Kasumi-1 (cell line): Measurements from ENCODE around the gene TRDMT1.

Experiments used
- DNase-seq, 2 experiments: peaks; one replicate each; lab custom pipeline; 2025; lab: John Stamatoyannopoulos, UW

Gene TRDMT1

GRCh38 chr10:17210361-17210760 is 8.9 kb upstream of the TRDMT1 start:
- DNase-seq: no peak

DNA sequence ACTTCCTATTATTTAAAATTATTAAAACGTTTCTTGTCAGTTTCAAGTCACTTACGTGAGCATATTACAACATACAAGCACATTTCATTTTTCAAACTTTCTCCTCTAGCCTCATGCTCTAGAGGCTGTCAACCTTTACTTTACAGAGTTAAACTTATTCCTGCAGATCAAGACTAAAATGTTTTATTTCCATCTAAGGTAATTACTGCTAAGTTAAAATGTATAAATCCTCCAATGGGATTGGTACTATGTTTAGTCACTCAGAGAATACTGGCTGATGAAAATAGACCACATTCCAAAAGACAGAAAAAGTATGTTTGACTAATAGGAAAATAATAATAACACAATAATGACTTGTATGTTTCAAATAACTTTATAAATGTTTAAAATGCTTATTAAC is 8.4 kb upstream of the TRDMT1 start:
- no peak for DNase-seq

DNA sequence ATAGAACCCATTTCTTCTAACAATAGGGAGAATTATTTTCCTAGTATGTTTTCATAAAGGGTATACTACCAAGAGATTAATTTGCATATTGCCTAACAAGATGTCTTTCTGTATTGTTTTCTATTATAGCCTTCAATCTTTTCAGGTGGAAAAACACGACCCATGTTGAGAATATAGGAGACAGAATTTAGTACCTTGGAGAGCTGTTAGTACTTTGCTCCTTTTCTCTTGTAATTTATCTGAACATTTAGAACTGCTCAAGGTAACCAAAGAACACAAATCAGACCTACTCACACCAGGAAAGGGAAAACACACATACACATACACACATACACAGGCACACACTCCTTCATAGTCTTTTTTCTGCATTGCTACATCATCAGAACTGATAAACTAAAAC is 7.8 kb upstream of the TRDMT1 start:
- peak in 1 of 2 experiments; percentile 9 for DNase-seq

- no peak for DNase-seq
Measured at GRCh38 chr10:17208476-17208875, 7.0 kb upstream of the TRDMT1 start.

DNA sequence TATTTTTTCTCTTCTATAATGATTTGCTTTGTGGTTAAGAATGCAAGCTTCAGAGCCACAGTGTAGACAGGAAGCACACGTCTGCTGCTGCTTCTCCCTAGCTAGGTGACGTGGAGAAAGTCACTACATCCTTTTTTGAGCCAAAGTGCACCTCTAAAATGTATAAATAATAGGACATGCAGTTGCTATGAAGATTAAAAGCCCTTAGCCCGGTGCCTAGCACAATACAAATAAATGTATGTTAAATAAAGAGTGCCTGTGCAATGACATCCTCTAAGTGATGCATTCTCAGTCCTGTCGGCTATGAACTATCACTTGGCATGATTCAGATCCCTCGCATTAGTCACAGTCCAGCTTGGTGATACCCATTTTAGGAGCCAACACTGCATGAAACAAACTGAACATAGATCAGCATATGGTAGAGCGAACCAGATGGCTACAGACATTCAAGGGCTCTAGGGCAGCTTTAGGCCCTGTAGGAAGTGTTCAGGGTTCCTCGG is 4.8 kb upstream of the TRDMT1 start:
- DNase-seq: peak; percentile 78 to 82

GRCh38 chr10:17203416-17203815 is 1.9 kb upstream of the TRDMT1 start:
- DNase-seq: no peak

DNA sequence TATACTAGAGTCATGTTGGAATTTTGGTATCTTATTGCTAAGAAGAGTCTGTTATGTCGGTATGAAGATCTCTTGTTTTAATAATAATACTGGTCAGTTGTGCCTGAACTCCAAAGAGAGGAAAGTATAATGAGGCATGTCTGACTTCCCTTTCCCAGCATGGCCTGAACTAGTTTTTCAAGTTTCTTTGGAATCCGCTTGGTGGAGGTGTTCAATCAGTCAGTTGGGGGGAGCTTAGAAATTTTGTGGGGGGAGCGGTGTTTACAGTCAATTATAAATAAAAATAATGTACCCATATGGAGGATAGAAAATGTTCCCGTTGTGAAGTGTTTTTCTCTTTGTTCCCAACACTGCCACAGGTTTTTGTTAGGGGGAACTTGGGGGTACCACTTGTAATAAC is 1.5 kb upstream of the TRDMT1 start:
- DNase-seq: no peak

DNA sequence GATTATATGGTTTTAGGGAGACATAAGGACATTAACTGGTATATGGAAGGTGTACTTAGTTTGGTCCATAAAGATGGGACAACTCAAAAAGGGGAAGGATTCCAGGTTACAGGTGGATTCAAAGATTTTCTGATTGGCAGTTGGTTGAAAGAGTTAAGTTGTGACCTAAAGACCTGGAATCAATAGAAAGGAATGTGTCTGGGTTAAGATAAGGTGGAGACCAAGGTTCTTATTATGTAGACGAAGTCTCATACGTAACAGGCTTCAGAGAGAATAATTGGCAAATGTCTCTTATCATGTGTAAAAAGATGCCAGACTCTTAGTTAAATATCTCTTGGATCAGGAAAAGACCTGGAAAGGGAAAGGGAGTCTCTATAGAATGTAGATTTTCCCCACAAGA is 1.0 kb upstream of the TRDMT1 start:
- DNase-seq: no peak

DNA sequence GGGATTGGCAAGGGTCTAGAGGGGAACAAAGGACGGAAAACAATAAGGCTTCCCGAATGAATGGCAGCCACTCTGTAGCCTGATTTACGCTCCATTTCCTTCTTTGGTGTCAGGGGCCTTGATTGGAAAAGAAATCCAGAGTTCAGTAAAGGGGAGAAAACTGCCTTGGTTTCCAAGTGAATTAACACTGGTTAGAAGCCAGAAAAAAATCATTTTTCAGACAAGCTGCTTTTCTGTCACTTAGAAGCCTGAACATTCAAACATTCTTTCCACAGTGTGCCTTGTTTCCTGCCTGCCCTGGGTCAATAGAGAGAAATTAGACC is 283 bp upstream of the TRDMT1 start:
- DNase-seq: no peak

DNA sequence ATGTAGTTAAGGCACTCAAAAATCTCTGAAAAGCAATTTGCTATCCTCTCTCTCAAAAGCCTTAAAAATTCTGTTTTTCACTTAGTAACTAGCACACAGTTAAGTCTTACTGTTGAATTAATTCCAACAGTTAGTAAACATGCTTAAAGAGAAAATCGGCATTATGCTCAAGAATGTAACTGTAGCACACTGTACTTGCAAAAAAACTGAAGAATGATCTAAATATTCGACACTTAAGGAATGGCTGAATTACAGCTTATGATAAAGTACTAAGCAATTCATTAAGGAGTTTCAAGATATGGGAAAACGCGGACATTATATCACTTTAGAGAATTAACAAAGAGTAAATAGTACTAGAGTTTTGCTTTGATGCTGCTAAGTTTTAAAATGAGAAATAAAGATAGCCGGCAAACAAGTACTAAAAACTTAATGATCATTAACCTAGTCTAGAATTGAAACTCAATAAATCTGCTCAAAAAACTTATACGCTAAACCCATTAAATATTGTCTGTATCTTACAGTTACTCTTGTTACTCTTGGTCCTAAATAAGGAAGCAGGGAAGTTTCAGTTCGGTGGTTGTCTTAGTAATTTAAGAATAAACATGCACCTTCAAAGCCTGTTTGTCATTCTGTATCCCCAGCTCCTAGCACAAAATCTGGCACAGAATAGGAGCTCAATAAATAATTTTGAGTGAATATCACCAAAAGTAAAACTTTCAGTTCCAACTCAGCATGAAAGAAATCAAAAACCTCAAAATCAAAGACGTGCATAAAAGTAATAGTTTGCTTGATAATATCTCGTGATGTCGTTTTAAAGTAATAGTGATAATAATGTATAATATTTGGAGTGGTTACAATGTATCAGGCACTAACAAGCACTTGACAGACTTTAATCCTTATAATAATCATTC is 1.2 kb downstream of the TRDMT1 start:
- DNase-seq: peak; percentile 39 to 46

- no peak for DNase-seq
Measured at GRCh38 chr10:17199351-17199804, 2.1 kb downstream of the TRDMT1 start.

DNA sequence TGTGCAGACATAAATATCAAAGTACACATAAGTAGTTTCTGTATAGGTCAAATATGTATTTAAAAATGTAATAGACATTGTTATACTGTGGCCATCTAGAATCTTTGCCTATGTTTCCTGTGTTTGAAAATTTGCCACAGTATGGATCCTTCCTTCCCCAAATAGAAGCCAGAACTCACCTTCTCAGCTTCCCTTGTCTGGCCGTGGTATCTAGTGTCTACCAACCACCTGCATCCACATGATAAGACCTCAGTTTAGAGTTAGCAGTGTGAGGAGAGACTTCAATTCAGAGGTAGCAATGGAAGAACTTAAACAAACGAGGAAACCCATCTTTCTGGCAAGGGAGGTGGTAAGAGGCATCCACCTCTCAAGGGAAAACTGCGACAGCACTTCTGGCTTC is 4.9 kb downstream of the TRDMT1 start:
- DNase-seq: no peak

- no peak for DNase-seq
Measured at GRCh38 chr10:17196045-17196444, 5.4 kb downstream of the TRDMT1 start.

DNA sequence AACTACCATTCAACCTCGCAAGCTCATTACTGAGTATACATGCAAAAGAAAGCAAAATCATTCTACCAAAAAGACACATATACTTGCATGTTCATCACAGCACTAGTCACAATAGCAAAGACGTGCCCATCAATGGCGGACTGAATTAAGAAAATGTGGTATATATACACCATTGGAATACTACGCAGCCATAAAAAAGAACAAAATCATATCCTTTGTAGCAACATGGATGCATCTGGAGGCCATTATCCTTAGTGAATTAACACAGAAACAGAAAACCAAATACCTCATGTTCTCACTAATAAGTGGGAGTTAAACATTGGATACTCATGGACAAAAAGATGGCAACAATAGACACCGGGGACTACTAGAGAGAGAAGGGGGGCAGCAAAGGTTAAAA is 6.4 kb downstream of the TRDMT1 start:
- DNase-seq: no peak

GRCh38 chr10:17190602-17191001 is 10.9 kb downstream of the TRDMT1 start:
- DNase-seq: no peak

GRCh38 chr10:17188644-17189172 is 12.8 kb downstream of the TRDMT1 start:
- no peak for DNase-seq

DNA sequence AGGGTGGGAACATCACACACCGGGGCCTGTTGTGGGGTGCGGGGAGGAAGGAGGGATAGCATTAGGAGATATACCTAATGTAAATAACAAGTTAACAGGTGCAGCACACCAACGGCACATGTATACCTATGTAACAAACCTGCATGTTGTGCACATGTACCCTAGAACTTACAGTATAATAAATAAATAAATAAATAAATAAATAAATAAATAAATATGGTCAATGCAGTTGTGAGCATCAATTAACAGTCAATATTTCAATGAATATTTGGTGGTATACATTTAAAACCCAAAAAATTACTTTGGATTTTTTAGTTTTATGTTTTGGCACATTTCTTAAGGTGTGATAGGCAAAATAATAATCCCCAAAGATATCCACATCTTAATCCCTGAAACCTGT is 15.6 kb downstream of the TRDMT1 start:
- no peak for DNase-seq

- DNase-seq: no peak
Measured at GRCh38 chr10:17183110-17183509, 18.4 kb downstream of the TRDMT1 start.

GRCh38 chr10:17181751-17182150 is 19.7 kb downstream of the TRDMT1 start:
- no peak for DNase-seq

DNA sequence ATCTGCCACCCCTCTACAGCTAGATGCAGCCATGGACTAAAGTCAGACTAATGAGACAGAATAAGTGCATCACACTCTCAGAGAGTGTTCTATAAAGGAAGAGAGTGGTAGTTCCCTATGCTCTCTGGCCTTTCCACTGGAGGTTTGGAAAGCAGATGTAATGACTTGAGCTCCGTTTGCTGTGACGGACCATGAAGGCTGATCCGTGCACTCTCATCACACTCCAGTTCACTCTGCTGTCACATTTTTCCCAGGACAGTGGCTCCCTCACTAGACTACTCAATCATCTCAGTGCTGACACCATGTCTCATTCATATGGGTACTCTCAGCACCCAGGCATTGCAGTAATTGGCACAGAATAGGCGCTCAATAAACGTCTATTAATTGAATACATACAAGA is 20.4 kb downstream of the TRDMT1 start:
- no peak for DNase-seq

GRCh38 chr10:17179002-17179401 is 22.5 kb downstream of the TRDMT1 start:
- DNase-seq: no peak

DNA sequence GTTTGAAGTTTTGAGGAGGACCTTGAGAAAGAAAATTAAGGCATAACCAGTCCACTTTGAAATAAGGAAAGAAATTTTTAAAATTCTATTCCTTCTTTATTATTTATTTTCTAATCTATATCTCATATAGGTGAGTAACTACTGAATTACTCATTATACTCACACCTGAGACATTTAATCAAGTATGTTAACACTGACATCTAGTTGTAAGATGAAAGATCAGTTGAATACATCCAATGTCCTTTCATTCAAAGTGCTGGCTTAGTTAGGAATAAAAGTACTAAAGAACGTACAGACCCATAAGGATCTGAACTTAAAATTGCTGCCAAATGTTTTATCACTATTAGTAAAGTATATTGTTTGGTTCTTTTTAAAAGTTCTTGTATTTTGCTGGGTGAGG is 23.5 kb downstream of the TRDMT1 start:
- DNase-seq: no peak

GRCh38 chr10:17177014-17177413 is 24.5 kb downstream of the TRDMT1 start:
- no peak for DNase-seq

DNA sequence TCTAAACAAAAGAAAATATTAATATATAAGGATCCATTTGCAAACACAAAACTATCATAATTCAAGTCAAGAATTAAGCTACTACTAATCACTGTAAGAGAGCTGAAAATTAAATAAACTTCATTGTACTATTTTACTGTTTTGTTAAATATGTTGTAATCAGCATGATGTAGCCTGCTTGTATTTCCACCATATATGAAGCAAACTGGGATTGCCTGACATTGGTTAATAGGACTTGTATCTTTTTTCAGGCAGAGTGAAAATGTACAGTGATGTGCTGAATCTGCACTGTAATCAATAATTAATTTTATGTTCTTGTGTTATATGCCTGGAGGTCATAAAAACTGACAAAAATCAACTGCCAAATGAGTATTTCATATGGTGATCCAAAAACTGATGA is 25.4 kb downstream of the TRDMT1 start:
- DNase-seq: no peak
